Middle frontal gyrus (tissue), 1 donor: ENCODE measurements around the gene MINAR1.

Source experiments
- DNase-seq: peaks from one replicate; pipeline ENCODE4 v3.0.0-alpha.2; 2015; ENCODE audit warnings: low spot score; ENCODE audit errors: extremely low spot score

The MINAR1 gene

GRCh38 chr15:79430901-79431635 lies 1.1 kb upstream of the MINAR1 start:
- DNase-seq = no peak

- no peak for DNase-seq
Measured at GRCh38 chr15:79432345-79433275, 474 bp downstream of the MINAR1 start.

GRCh38 chr15:79433276-79433990 lies 1.3 kb downstream of the MINAR1 start:
- DNase-seq = no peak

- DNase-seq = no peak
Measured at GRCh38 chr15:79434361-79434760, 2.2 kb downstream of the MINAR1 start.

DNA sequence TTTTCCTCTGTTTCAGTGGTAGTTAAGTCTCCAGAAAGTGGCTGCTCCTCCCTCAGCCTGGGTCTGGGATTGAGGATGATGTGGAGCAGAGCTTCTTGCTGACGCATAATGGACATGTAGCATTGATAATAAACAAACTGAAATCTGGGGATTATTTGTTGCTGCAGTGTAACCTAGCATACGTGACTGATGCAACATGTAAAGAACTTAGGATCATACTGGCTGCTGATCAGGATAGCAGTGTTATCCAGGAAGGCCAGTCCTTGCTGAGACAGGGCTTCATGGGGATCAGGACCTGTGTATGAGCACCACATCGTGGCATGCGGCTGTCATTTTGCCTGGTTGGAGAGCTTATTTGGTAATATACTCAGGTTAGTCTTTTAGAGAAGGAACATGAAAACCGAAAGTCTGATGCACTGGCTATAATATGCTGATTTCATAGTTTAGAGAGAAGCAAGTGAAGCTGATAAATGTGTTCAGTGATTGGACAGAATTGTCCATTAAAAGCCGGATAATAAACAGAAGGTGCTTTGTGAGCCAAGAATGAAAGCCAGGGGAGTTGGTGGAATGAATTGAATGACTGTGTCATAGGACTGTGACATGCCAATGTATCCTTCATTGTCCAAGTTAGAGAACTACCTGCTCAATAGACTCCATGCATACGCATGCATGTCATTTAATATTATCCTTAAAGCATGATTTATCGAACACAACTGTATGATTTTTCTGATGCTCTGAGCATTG lies 4.1 kb downstream of the MINAR1 start:
- no peak for DNase-seq

DNA sequence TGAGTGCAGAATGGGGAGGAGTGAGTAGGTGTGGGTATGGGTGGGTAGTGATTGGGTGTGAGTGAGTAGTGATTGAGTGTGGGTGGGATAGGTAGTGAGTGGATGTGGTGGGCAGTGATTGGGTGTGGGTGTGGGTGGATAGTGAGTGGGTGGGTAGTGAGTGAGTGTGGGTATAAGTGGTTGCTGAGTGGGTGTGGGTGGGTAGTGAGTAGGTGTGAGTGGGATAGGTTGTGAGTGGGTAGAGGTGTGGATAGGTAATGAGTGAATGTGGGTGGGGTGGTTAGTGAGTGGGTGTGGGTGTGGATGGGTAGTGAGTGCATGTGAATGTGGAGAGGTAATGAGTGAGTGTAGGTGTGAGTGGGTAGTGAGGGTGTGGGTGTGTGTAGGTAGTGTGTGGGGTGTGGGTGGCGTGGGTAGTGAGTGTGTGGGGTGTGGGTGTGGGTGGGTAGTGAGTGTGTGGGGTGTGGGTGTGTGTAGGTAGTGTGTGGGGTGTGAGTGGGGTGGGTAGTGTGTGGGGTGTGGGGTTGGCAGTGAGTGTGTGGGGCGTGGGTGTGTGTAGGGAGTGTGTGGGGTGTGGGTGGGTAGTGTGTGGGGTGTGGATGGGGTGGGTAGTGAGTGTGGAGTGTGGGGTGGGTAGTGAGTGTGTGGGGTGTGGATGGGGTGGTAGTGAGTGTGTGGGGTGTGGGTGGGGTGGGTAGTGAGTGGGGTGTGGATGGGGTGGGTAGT lies 5.3 kb downstream of the MINAR1 start:
- DNase-seq = no peak

DNA sequence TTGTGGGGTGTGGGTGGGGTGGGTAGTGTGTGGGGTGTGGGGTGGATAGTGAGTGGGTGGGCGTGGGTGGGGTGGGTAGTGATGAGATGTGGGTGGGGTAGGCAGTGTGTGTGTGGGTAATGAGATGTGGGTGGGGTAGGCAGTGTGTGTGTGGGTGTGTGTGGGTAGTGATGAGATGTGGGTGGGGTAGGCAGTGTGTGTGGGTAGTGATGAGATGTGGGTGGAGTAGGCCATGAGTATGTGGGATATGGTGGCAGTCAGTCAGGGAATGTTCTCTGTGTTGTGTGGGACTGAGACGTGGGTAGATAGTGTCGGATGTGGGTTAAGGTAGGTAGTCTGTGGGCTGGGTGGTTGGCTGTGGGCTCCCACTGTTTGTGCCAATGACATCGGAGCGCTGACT lies 7.1 kb downstream of the MINAR1 start:
- no peak for DNase-seq

DNA sequence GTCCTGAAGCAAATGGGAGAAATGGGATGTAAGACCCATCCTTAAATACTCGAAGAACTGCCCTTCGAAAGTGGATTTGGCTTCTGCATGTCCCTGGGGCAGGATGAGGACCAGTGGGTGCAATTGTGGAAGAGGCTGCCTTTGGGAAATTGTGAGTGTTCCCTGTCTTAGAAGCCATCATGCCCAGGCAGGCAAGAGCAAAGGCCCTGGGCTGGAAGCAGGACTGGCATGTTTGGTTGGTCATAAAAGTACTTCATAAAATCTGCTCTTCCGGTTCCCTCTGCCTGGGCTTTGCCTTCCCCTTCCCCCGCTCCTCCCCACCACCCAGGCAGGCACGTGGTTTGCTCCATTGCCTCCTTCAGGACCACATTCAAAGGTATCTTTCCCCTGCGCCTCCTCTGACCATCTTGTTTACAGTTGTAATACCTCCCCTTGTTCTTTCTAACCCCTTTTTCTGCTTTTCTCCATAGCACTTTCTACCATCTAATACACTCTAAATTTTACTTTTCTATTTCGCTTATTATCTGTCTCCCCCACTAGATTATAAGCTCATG lies 8.3 kb downstream of the MINAR1 start:
- DNase-seq = no peak

GRCh38 chr15:79442911-79443310 lies 10.8 kb downstream of the MINAR1 start:
- DNase-seq = no peak

DNA sequence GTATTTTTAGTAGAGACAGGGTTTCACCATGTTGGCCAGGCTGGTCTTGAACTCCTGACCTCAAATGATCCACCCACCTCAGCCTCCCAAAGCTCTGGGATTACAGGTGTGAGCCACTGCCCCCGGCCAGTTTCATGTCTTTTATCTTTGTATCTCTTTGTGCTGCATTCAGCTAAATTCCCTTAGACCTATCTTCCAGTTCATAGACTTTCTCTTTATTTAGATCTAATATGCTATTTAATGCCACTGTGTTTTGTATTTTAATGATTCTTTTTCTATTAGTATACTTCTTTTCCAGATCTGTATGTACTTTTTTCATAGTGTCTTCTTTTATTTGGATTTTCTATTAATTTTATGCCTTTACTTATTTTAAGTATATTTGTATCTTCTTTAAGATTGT lies 14.9 kb downstream of the MINAR1 start:
- DNase-seq = no peak

DNA sequence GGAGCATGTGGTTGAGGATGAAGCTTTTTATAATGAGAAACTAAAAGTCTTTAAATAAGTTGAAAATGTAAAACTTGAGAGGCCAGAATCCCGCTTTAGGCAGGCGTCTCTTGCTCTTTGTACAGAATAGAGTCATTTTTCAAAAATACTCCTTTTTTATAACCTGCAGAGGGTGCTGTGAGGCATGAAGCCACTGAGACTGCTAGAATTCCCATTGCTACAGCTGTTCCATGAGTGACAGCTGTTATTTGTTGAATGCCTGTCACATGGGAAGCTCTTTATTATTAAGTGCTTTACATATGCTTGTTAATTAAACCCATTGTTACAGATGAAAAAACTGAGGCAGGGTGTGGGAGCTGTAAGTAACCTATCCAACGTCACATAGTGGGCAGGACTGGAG lies 18.5 kb downstream of the MINAR1 start:
- DNase-seq = no peak

DNA sequence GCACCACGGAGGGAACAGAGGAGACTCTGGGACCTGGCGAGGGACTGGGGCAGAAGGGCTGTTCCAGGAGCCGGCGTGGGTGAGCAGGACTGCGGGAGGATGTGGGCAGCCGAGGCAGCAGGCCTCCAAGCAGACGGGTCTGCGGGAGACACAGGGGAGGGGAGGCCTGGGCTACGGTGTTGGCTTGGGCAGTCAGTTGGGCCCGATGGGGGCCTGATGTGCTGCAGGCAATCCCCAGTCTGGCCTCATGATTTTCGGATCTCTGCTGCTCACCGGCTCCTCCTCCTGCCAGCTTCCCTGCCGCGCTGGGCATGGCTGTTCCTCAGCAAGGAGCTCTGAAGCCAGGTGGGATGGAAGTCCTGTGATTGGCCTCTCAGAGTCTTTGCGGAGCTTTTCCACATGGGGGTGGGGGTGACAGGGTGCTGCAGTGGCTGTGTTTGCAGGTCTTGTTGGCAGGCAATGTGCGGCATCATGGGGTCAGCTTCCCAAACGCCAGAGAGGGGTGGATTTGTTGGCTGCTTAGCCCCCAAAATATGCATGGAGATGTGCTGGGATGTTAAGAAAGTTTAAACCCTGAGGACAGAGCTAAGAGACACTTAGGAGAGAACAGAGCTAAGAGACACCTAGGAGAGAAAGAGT lies 19.3 kb downstream of the MINAR1 start:
- DNase-seq = no peak

GRCh38 chr15:79452244-79453051 lies 20.3 kb downstream of the MINAR1 start:
- no peak for DNase-seq

GRCh38 chr15:79453446-79453845 lies 21.3 kb downstream of the MINAR1 start:
- DNase-seq = no peak

- no peak for DNase-seq
Measured at GRCh38 chr15:79454063-79454462, 21.9 kb downstream of the MINAR1 start.

GRCh38 chr15:79455361-79455760 lies 23.2 kb downstream of the MINAR1 start:
- no peak for DNase-seq

- DNase-seq = no peak
Measured at GRCh38 chr15:79455943-79456342, 23.8 kb downstream of the MINAR1 start.

- DNase-seq = no peak
Measured at GRCh38 chr15:79458491-79458890, 26.4 kb downstream of the MINAR1 start.

DNA sequence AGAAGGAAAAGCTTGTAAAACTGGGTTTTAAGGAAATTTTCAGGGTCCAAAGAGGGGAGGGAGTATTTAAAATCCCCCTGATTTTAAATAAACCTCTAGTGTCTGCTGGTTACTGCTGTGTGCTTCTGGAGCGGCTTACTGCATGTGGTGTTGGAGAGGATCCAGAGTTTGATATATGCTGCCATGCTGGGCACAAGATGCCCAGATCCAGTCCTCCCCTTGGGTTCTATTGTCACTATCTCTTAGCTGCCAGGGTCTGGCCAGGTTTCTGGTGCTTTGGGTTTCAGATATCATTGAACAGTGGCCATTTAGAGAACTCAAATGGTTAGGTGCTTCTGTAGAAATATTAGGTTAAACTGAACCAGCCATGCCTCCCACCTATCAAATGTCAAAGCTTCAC lies 27.5 kb downstream of the MINAR1 start:
- DNase-seq = no peak
